ENCODE measurements around the gene MARVELD3. TPM values are rescaled to one million over a fixed set of nuclear protein-coding genes. Genes with fewer than 3 reads are reported as not detected.

The MARVELD3 gene
- total RNA-seq, 2 experiments from 2014 or later: not detected

- Histone ChIP-seq H3K36me3 (ENCODE audit: insufficient read depth, low read length) (no peaks in the 10 kb centered on the region), H3K4me3 (ENCODE audit: low read length) (no peak overlapping the region), H3K27ac (ENCODE audit: low read depth in 1 of 2, low read length in 2 of 2) (no peak overlapping the region), H3K9me3 (ENCODE audit: control insufficient read depth in 1 of 2, insufficient read depth in 1 of 2, low read length in 2 of 2) (peaks cover 0 to 11% of the 10 kb centered on the region in 2 experiments), H3K4me1 (ENCODE audit: insufficient read depth, low read length) (peaks cover 14% of the 10 kb centered on the region), H3K27me3 (ENCODE audit: control insufficient read depth in 1 of 2, insufficient read depth in 2 of 2, low read length in 2 of 2) (peaks cover 21 to 29% of the 10 kb centered on the region in 2 experiments)
- ChIA-PET CTCF (no interaction called here), POLR2A (no interaction called here)
- Mint-ChIP-seq H3K4me3 (no peak overlapping the region), H3K27ac (no peak overlapping the region), H3K9me3 (no peaks in the 10 kb centered on the region), H3K27me3 (peaks cover 22% of the 10 kb centered on the region), H3K36me3 (ENCODE audit: low read depth) (no peaks in the 10 kb centered on the region), H3K4me1 (ENCODE audit: low read depth) (no peaks in the 10 kb centered on the region)
- no peak for DNase-seq
- ATAC-seq (ENCODE audit: poor library complexity): no peak
- TF ChIP-seq, protein P1, sequence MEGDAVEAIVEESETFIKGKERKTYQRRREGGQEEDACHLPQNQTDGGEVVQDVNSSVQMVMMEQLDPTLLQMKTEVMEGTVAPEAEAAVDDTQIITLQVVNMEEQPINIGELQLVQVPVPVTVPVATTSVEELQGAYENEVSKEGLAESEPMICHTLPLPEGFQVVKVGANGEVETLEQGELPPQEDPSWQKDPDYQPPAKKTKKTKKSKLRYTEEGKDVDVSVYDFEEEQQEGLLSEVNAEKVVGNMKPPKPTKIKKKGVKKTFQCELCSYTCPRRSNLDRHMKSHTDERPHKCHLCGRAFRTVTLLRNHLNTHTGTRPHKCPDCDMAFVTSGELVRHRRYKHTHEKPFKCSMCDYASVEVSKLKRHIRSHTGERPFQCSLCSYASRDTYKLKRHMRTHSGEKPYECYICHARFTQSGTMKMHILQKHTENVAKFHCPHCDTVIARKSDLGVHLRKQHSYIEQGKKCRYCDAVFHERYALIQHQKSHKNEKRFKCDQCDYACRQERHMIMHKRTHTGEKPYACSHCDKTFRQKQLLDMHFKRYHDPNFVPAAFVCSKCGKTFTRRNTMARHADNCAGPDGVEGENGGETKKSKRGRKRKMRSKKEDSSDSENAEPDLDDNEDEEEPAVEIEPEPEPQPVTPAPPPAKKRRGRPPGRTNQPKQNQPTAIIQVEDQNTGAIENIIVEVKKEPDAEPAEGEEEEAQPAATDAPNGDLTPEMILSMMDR (IDR thresholded peaks at IDR 0.05): no peak
- intact Hi-C loops (cut with DNase I, micrococcal nuclease): no loop called here
These were observed 2.8 kb downstream of the MARVELD3 start for GRCh38 chr16:71628810-71629209.

DNA sequence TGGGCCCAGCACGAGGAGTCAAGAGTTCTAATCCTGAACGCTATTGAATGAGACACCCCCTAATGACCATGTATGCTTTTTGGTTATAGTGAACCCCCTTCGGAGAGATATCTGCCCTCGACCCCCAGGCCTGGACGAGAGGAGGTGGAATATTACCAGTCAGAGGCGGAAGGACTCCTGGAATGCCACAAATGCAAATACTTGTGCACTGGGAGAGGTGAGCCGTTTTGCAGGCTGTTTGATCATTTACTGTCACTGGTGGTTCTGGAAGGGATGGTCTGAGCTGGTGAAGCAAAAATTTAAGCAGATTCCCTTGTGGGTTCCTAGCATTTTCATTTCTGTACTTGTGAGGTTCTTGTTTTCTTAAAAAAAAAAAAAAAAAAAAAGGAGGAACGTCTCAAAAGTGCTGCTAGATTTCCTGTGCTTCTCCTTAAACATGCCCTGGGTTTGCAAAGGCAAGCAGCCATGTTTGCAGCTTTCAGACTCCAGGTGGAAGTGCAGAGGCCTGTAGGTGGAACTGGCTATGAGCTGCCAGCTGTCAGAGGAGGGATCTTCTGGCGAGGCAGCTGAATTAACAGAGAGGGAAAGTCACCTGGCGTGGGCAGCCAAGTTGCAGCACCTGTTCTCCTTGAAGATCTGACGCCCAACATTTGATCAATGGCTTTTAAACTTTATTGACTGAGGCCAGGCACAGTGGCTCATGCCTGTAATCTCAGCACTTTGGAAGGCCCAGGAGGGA lies 3.5 kb downstream of the MARVELD3 start:
- H3K36me3 ChIP-seq (ENCODE audit: insufficient read depth, low read length): no peaks in the 10 kb centered on the region
- H3K9me3 ChIP-seq (ENCODE audit: control insufficient read depth in 1 of 2, insufficient read depth in 1 of 2, low read length in 2 of 2): peaks cover 0 to 11% of the 10 kb centered on the region in 2 experiments
- Mint-ChIP-seq H3K4me3 (no peak overlapping the region), H3K9me3 (no peaks in the 10 kb centered on the region), H3K27ac (no peak overlapping the region), H3K27me3 (peaks cover 22% of the 10 kb centered on the region), H3K4me1 (ENCODE audit: low read depth) (no peaks in the 10 kb centered on the region), H3K36me3 (ENCODE audit: low read depth) (no peaks in the 10 kb centered on the region)
- ChIA-PET POLR2A (no interaction called here), CTCF (no interaction called here)
- DNase-seq (no peak), ATAC-seq (ENCODE audit: poor library complexity) (no peak)
- intact Hi-C loops (cut with DNase I, micrococcal nuclease): no loop called here
- H3K27ac ChIP-seq (ENCODE audit: low read depth in 1 of 2, low read length in 2 of 2): no peak overlapping the region
- TF ChIP-seq, protein P1 (IDR thresholded peaks at IDR 0.05): no peak
- no peak overlapping the region for H3K4me3 ChIP-seq (ENCODE audit: low read length)
- H3K4me1 ChIP-seq (ENCODE audit: insufficient read depth, low read length): peaks cover 14% of the 10 kb centered on the region
- peaks cover 16 to 24% of the 10 kb centered on the region in 2 experiments for H3K27me3 ChIP-seq (ENCODE audit: control insufficient read depth in 1 of 2, insufficient read depth in 2 of 2, low read length in 2 of 2)

DNA sequence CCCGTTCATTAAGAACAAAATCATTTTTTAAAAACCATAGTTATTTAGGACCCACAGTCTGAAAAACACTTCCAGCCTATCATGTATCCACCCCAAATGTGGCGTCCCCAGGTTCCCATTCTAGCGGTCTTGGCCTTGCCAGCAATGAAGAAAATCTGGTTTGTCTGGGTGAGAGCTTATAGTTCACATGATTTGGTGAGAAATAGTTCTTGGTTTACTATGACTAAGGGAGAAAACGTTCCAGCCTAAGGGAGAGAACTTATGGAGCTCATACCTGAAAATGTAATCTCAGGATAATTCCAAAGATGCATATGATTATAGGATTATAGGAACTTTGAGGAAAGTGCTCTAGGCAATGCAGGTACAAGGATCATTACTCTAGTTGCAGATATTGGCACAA lies 4.8 kb downstream of the MARVELD3 start:
- H3K27me3 Mint-ChIP-seq: peaks cover 22% of the 10 kb centered on the region
- H3K4me1 Mint-ChIP-seq (ENCODE audit: low read depth): no peaks in the 10 kb centered on the region
- no peak overlapping the region for H3K4me3 Mint-ChIP-seq
- H3K36me3 Mint-ChIP-seq (ENCODE audit: low read depth): no peaks in the 10 kb centered on the region
- DNase-seq (no peak), ATAC-seq (ENCODE audit: poor library complexity) (no peak)
- H3K9me3 Mint-ChIP-seq: no peaks in the 10 kb centered on the region
- no peak overlapping the region for H3K27ac ChIP-seq (ENCODE audit: low read depth in 1 of 2, low read length in 2 of 2)
- POLR2A ChIA-PET: no interaction called here
- intact Hi-C loops (cut with DNase I, micrococcal nuclease): no loop called here
- peaks cover 11% of the 10 kb centered on the region for H3K4me1 ChIP-seq (ENCODE audit: insufficient read depth, low read length)
- H3K27me3 ChIP-seq (ENCODE audit: control insufficient read depth in 1 of 2, insufficient read depth in 2 of 2, low read length in 2 of 2): peaks cover 11 to 13% of the 10 kb centered on the region in 2 experiments
- H3K27ac Mint-ChIP-seq: no peak overlapping the region
- TF ChIP-seq, protein P1 (IDR thresholded peaks at IDR 0.05): no peak
- CTCF ChIA-PET: no interaction called here
- peaks cover 0 to 11% of the 10 kb centered on the region in 2 experiments for H3K9me3 ChIP-seq (ENCODE audit: control insufficient read depth in 1 of 2, insufficient read depth in 1 of 2, low read length in 2 of 2)
- H3K36me3 ChIP-seq (ENCODE audit: insufficient read depth, low read length): no peaks in the 10 kb centered on the region
- H3K4me3 ChIP-seq (ENCODE audit: low read length): no peak overlapping the region
